ENCODE results near the gene CLIP4.

DNA sequence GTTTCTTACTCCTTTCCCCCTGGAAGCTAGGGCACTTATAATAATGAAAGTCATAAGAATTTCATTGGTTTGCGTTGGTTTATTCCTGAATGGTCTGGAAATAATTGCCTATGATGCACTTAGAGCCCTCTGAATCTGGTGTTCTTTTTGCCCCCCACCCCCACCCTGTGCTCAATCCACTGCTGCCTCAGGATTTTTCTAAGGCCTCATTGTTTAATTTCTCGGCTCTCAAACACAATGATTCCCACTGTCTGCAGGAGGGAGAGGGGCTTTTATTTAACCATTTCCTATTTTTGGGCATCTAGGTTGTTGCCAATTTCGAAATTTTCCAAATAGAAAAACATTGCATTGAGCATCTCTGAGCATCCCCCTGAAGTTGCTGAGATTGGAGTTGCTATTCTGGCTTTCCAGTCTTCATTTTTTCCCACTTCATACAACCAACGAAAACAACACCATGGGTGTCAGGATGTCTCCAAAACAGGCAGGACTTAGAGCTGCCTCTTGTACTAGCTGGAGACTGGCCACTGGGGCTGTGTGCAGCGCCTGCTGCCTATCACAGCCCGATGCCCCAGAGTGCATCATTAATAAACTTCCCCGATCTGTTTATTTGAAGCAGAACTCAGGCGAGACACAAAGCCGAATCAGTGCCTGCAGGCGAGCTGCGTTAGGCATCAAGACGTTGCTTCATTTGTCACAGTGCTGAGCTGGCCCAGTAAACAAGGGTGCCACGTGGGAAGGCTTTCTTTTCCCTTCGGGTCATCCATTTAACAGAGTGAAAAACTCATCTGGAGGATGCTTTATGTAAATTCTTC lies 39.1 kb upstream of the CLIP4 start:
- TF ChIP-seq, protein P1, sequence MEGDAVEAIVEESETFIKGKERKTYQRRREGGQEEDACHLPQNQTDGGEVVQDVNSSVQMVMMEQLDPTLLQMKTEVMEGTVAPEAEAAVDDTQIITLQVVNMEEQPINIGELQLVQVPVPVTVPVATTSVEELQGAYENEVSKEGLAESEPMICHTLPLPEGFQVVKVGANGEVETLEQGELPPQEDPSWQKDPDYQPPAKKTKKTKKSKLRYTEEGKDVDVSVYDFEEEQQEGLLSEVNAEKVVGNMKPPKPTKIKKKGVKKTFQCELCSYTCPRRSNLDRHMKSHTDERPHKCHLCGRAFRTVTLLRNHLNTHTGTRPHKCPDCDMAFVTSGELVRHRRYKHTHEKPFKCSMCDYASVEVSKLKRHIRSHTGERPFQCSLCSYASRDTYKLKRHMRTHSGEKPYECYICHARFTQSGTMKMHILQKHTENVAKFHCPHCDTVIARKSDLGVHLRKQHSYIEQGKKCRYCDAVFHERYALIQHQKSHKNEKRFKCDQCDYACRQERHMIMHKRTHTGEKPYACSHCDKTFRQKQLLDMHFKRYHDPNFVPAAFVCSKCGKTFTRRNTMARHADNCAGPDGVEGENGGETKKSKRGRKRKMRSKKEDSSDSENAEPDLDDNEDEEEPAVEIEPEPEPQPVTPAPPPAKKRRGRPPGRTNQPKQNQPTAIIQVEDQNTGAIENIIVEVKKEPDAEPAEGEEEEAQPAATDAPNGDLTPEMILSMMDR (IDR thresholded peaks at IDR 0.05 in 8 of 11, conservative IDR thresholded peaks at IDR 0.05 in 3 of 11), result no peak
- no peak for TF ChIP-seq POLR2A (IDR thresholded peaks at IDR 0.05)
